HG02885 (cell line): ENCODE data around the gene TAS2R19.
"Not testable (repeated sequence)": the region's sequence is repeated elsewhere in the genome, so short reads cannot be mapped to it uniquely, and the experiment has no call there.

ENCODE experiments used
- ATAC-seq: cut with Tn5 transposase; IDR thresholded peaks from one replicate; pipeline ENCODE4 v1.9.1; 2021; ENCODE audit warnings: mild to moderate bottlenecking; ENCODE audit not compliant: unreplicated experiment, poor library complexity

The TAS2R19 gene, protein sequence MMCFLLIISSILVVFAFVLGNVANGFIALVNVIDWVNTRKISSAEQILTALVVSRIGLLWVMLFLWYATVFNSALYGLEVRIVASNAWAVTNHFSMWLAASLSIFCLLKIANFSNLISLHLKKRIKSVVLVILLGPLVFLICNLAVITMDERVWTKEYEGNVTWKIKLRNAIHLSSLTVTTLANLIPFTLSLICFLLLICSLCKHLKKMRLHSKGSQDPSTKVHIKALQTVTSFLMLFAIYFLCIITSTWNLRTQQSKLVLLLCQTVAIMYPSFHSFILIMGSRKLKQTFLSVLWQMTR

DNA sequence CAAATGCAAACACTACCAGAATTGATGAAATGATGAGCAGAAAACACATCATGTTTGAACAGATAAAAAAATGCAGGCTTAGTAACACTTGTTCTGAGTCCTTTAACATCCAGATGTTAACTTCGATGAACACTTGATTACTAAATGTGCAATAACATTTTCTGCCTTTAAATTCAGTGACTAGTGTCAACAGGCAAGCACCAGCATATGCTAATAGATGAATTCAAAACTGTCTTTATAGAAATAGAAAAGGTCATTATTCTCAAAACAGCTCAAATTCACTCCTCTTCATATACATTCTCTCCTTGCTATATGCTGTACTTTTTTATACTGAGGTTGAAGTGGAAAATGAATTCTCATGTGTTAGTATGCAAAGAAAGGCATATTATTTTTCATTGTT, at the start of gene TAS2R19:
Gene TAS2R19, minus strand, starts transcription at position 101 of the 400 bp plus-strand sequence. Its CDS starts 49 bp downstream, at position 52.
- ATAC-seq = no peak

- ATAC-seq = no peak
Observed at GRCh38 chr12:11071414-11071813, 49.0 kb upstream of the TAS2R19 start.

GRCh38 chr12:11070999-11071398, 48.6 kb upstream of the TAS2R19 start:
- ATAC-seq = no peak

- ATAC-seq = no peak
Observed at GRCh38 chr12:11069854-11070365, 47.5 kb upstream of the TAS2R19 start.

- no peak for ATAC-seq
Observed at GRCh38 chr12:11067514-11067913, 45.1 kb upstream of the TAS2R19 start.

DNA sequence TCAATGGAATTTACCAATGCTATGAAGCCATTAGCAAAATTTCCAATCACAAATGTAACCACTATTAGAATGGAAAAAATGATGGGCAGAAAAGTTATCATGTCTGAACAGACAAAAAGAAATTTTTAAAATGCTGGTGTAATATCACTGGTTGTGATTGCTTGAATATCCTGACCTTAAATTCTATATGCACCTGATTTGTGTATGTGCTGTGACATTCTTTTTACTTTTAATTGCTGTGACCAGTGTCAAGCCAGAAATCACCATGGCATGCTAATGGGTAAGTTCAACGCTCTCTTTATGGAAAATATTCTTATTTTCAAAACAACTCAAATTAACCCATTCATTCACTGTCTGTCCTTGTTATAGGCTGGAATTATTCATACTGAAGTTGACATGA, 39.8 kb upstream of the TAS2R19 start, which contains the start of gene TAS2R46:
Gene TAS2R46, minus strand, starts transcription at position 101 of the 400 bp plus-strand sequence. Its CDS starts 0 bp downstream, at position 101.
- ATAC-seq = not testable (repeated sequence)

DNA sequence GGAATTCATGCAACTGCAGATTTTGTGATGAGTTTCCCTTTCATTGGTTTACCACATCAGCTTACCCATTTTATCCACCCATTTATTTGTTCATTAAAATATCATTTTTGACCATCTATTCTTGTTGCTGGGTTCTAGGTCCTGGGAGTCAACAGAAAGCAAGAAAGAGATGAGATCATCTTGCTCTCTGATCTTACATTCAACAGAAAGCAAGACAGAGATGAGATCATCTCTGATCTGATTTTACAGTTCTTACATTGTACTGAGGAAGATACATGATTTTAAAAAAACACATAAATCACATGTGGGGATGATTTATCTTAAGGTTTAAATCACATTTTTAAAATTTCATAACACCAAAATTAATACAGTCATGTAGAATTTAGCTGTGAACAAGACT, 37.4 kb upstream of the TAS2R19 start:
- ATAC-seq = no peak

- ATAC-seq = no peak
Observed at GRCh38 chr12:11059041-11059440, 36.6 kb upstream of the TAS2R19 start.

GRCh38 chr12:11055306-11055705, 32.9 kb upstream of the TAS2R19 start:
- no peak for ATAC-seq

GRCh38 chr12:11049806-11050531, 27.5 kb upstream of the TAS2R19 start:
- not testable (repeated sequence) for ATAC-seq

- ATAC-seq = not testable (repeated sequence)
Observed at GRCh38 chr12:11041366-11041765, 18.9 kb upstream of the TAS2R19 start.

GRCh38 chr12:11040162-11040561, 17.7 kb upstream of the TAS2R19 start:
- ATAC-seq = no peak

DNA sequence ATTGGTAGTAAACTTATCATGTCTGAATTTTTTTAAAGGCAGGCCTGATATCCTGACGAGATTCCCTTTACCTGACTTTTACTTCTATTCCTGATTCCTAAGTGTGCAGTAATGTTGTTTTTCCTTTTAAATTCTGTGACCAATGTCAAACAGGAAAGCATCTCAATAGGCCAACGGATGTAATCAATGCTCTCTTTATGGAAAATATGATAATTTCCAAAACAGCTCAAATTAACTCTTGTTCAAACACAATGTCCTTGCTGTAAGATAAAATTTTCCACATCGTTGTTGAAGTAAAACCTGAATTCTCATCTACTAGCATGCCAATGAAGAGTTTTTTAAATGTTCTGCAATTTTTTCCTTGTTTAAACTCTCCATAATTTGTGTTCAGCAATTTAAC, 16.8 kb upstream of the TAS2R19 start:
- ATAC-seq = no peak

DNA sequence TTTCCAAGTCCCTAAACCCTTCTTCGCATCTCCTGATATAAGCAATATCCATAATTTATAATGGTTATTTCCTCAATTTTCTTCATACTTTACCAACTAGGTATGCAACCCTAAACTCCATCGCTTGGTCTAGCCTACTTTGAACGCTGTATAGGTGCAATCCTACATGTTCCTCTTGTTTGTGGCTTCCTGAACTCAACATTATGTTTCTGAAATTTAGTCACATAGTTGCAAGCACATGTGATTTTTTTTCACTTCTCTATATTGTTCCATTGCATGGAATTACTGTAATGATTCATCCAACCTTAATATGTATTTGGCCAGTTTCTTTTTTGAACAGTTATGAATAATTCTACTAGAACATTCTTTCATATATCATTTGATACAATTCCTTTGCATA, 11.5 kb upstream of the TAS2R19 start:
- peak; percentile 73 for ATAC-seq

DNA sequence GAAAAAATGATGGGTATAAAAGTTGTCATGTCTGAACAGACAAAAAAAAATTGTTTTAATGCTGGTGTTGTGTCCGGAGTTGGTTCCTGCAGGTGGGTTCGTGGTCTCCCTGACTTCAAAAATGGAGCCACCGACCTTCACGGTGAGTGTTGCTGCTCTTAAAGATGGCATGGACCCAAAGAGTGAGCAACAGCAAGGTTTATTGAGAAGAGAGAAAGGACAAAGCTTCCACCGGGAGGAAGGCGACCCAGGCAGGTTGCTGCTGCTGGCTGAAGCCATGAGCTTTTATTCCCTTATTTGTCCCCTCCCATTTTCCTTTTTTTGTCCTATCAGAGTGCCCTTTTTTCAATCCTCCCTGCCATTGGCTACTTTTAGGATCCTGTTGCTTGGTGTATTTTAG, 8.9 kb upstream of the TAS2R19 start, which contains the start of gene TAS2R31:
Gene TAS2R31, minus strand, starts transcription at position 101 of the 400 bp plus-strand sequence. Its CDS starts 72 bp downstream, at position 29.
- no peak for ATAC-seq

DNA sequence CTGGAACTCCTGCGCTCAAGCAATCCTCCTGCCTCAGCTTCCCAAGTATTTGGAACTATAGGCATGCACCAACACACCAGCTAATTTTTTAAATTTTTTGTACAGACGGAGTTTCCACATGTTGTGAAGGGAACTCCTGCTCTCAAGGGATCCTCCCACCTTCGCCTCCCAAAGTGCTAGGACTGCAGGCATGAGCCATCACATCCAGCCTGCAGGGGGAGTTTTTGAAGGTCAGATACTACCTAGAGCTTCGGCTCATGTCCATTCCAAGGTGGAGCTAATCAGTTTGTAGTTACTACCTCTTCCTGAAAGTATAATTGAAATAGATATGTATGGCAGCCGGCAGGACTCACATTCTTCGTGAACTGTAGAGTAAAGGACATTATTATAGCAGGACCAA, 3.7 kb upstream of the TAS2R19 start:
- ATAC-seq = no peak

DNA sequence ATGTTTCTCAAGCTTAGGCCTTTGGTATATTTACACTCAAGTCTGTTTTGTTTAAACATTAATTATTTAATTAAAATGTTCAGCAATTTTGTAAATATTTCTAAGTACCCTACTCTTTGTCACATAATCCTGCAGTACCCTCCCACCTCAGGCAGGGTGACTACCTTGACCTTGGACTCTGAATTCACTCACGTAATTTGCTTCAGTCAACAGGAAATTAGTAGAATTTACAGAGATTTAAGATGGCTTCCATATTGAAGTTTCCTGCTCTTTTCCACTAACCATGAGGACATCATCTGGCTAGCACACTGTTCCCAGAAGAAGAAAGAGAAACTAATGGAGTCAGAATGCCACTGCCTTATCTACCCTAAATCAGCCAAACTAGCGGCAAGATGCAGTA, 967 bp upstream of the TAS2R19 start:
- no peak for ATAC-seq

DNA sequence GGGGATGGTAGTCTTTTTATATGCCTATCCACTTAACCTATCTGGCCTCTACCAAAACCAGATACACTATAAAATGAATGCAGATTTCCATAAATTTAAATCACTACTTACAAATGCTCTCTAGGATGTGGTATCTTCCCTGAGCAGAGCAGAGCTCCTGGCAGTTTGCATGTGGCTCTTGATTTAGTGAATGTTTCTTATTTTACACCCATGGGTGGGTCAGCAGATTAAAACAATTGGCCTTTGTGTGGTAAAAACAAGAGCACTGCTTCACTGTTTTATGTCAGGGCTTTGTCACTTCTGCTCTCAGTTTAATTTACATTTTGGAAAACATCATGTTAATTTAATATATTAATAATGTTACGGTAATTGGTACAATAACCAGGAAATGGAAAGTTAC, 5.5 kb downstream of the TAS2R19 start:
- no peak for ATAC-seq

- ATAC-seq = no peak
Observed at GRCh38 chr12:11015775-11016430, 6.5 kb downstream of the TAS2R19 start.

DNA sequence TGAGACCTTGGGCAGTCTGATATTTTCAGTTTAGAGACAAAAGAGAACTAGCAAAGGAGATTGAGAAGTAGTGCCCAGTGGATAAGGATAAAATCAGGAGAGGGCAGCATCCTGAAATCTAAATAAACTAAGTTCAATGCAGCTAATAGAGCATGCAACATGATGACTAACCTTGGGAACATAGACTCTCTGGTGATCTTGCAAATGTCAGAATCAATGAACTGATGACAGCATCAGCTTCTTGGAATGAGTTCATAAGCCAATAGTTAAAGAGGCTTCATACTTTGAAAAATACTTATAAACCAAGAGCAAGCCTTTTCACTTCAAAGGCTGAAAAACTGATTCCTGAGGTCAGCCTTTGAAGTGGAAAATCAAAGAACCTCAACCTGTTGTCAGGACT, 8.2 kb downstream of the TAS2R19 start:
- no peak for ATAC-seq

DNA sequence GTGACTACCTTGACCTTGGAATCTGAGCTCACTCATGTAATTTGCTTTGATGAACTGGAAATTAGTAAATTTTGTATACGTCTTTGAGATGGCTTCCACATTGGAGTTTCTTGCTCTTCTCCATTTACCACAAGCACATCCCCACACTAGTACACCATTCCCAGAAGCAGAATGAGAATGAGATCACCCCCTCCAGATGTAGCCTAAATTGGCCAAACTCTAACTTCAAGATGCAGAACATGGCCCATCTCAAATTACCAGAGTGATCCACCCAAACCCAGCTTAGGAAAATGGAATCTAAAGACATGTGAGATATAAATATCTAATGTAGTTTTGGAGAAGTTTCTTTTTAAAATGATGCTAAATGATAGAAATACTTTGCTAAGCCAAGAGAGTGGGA, 14.8 kb downstream of the TAS2R19 start:
- no peak for ATAC-seq
